Liver (tissue), 9 donors: ENCODE measurements around the gene ADGRA3. TPM values are rescaled to one million over a fixed set of nuclear protein-coding genes. Genes with fewer than 3 reads are reported as not detected.

Source experiments
- DNase-seq: peaks from one replicate; pipeline ENCODE4 v3.0.0-alpha.2; 2017; ENCODE audit warnings: low spot score
- H3K27ac ChIP-seq, 2 donors: one replicate each; pipeline ENCODE4 v1.7.0; 2013; ENCODE audit warnings: inconsistent platforms in 2 of 2, low read length in 2 of 2, control low read depth in 1 of 2, low read depth in 1 of 2, mild to moderate bottlenecking in 1 of 2
- H3K27me3 ChIP-seq, 4 donors: one replicate each; pipeline versions ENCODE4 v1.6.1 to v1.7.0; 2013; ENCODE audit warnings: low read length in 3 of 4, inconsistent platforms in 1 of 4, mild to moderate bottlenecking in 1 of 4, moderate library complexity in 1 of 4; ENCODE audit not compliant: control insufficient read depth in 4 of 4, insufficient read depth in 4 of 4
- H3K36me3 ChIP-seq, 4 donors: one replicate each; pipeline versions ENCODE4 v1.6.1 to v1.7.0; 2013; ENCODE audit warnings: low read length in 3 of 4, mild to moderate bottlenecking in 3 of 4, low read depth in 1 of 4, moderate library complexity in 1 of 4; ENCODE audit not compliant: control insufficient read depth in 4 of 4, insufficient read depth in 3 of 4
- H3K4me1 ChIP-seq, 4 donors: one replicate each; pipeline versions ENCODE4 v1.6.1 to v1.7.0; 2013; ENCODE audit warnings: low read length in 3 of 4, mild to moderate bottlenecking in 3 of 4, moderate library complexity in 1 of 4; ENCODE audit not compliant: control insufficient read depth in 4 of 4, insufficient read depth in 4 of 4
- H3K4me3 ChIP-seq, 3 donors: one replicate each; pipeline versions ENCODE4 v1.6.1 to v1.7.0; 2013; ENCODE audit warnings: low read length in 3 of 3, control low read depth in 1 of 3, low read depth in 1 of 3, mild to moderate bottlenecking in 1 of 3
- H3K9ac ChIP-seq, 2 donors: one replicate each; pipeline ENCODE4 v1.7.0; 2013; ENCODE audit warnings: low read length in 2 of 2, mild to moderate bottlenecking in 2 of 2, moderate library complexity in 2 of 2, control low read depth in 1 of 2, low read depth in 1 of 2
- H3K9me3 ChIP-seq, 4 donors: one replicate each; pipeline versions ENCODE4 v1.6.1 to v1.7.0; 2013; ENCODE audit warnings: low read length in 3 of 4; ENCODE audit not compliant: control insufficient read depth in 4 of 4
- EGR1 ChIP-seq, 2 donors: IDR thresholded peaks; 2 replicates each; pipeline ENCODE4 v1.6.1; 2016 to 2018; ENCODE audit warnings: antibody characterized with exemption in 2 of 2, low read depth in 2 of 2
- FOXA2 ChIP-seq: IDR thresholded peaks from 2 replicates; pipeline ENCODE4 v1.6.1; 2016; ENCODE audit warnings: antibody characterized with exemption
- GABPA ChIP-seq, 2 donors: IDR thresholded peaks in 1 of 2; conservative IDR thresholded peaks in 1 of 2; 2 replicates each; pipeline ENCODE4 v1.6.1; 2016; ENCODE audit warnings: antibody characterized with exemption in 2 of 2, mild to moderate bottlenecking in 1 of 2, moderate library complexity in 1 of 2
- HNF4A ChIP-seq, 2 donors: conservative IDR thresholded peaks; 2 replicates each; pipeline ENCODE4 v1.6.1; 2016; ENCODE audit warnings: antibody characterized with exemption in 2 of 2, mild to moderate bottlenecking in 2 of 2
- JUND ChIP-seq, 2 donors: IDR thresholded peaks; 2 replicates each; pipeline ENCODE4 v1.6.1; 2016; ENCODE audit warnings: antibody characterized with exemption in 2 of 2
- NR2F2 ChIP-seq: IDR thresholded peaks from 2 replicates; pipeline ENCODE4 v1.6.1; 2016; ENCODE audit warnings: antibody characterized with exemption
- RAD21 ChIP-seq, 2 donors: IDR thresholded peaks; 2 replicates each; pipeline ENCODE4 v1.6.1; 2016; ENCODE audit warnings: antibody characterized with exemption in 2 of 2, mild to moderate bottlenecking in 2 of 2
- REST ChIP-seq: IDR thresholded peaks from 2 replicates; pipeline ENCODE4 v1.6.1; 2016; ENCODE audit warnings: antibody characterized with exemption, mild to moderate bottlenecking
- RXRA ChIP-seq, 2 donors: IDR thresholded peaks; 2 replicates each; pipeline ENCODE4 v1.6.1; 2017 to 2018; ENCODE audit warnings: antibody characterized with exemption in 2 of 2, mild to moderate bottlenecking in 1 of 2
- SP1 ChIP-seq: IDR thresholded peaks from 2 replicates; pipeline ENCODE4 v1.6.1; 2018; ENCODE audit warnings: antibody characterized with exemption, mild to moderate bottlenecking
- TAF1 ChIP-seq: conservative IDR thresholded peaks from 2 replicates; pipeline ENCODE4 v1.6.1; 2016; ENCODE audit warnings: antibody characterized with exemption, mild to moderate bottlenecking
- YY1 ChIP-seq: IDR thresholded peaks from 2 replicates; pipeline ENCODE4 v1.6.1; 2016; ENCODE audit warnings: antibody characterized with exemption, mild to moderate bottlenecking
- WGBS: extraction: QIAGEN DNeasy Blood & Tissue Kit; methylation state at CpG from one replicate; pipeline ENCODE4 v1.1.7; 2013; 5-methylcytosine and 5-hydroxymethylcytosine counted together
- polyA plus RNA-seq, 2 donors: library from polyadenylated mRNA; stranded (reverse) in 1 of 2; unstranded in 1 of 2; fragments of 200-250 nt in 1 of 2; fragments of >200 nt in 1 of 2; fragmentation: Nextera tagmentation in 1 of 2; extraction: Ambion mirVana in 1 of 2; gene quantifications; one replicate each; pipeline versions ENCODE4 v1.2.1 to v1.2.3, GENCODE V29; 2013 to 2015
- total RNA-seq, 2 donors: library from RNA; depleted of rRNA; stranded (reverse); fragments of >200 nt; gene quantifications; one replicate each; pipeline ENCODE4 v1.2.3, GENCODE V29; 2014
- TF ChIP-seq, protein P1 (sequence below): IDR thresholded peaks from 2 replicates; pipeline ENCODE4 v1.6.1; 2016; ENCODE audit warnings: antibody characterized with exemption
- TF ChIP-seq, protein P2 (sequence below): IDR thresholded peaks from 2 replicates; pipeline ENCODE4 v1.6.1; 2016; ENCODE audit warnings: antibody characterized with exemption
- TF ChIP-seq, protein P3 (sequence below): IDR thresholded peaks from 2 replicates; pipeline ENCODE4 v1.6.1; 2016; ENCODE audit warnings: antibody characterized with exemption
- donor health status: healthy.
- donor health status: healthy.
- donor health status: healthy.
- donor health status: healthy.
- donor health status: healthy.

The ADGRA3 gene
- total and polyA plus RNA-seq, 4 donors, result 15.2 to 239 (median 32.6) TPM

GRCh38 chr4:22487328-22487727 is 28.5 kb downstream of the ADGRA3 start:
- Histone ChIP-seq H3K27me3 (no peaks in the 10 kb centered on the region), H3K9me3 (no peaks in the 10 kb centered on the region), H3K36me3 (no peaks in the 10 kb centered on the region), H3K4me3 (no peak overlapping the region), H3K27ac (no peak overlapping the region), H3K9ac (no peak overlapping the region), H3K4me1 (peaks cover 2 to 21% (median 4%) of the 10 kb centered on the region in 4 donors)
- TF ChIP-seq, protein P1, sequence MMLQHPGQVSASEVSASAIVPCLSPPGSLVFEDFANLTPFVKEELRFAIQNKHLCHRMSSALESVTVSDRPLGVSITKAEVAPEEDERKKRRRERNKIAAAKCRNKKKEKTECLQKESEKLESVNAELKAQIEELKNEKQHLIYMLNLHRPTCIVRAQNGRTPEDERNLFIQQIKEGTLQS, result no peak
- TF ChIP-seq YY1 (no peak), NR2F2 (no peak)
- 95% methylated on average over 5 of the region's 5 CpGs for WGBS
- DNase-seq, result no peak

- Histone ChIP-seq H3K27me3 (no peaks in the 10 kb centered on the region), H3K27ac (no peak overlapping the region), H3K4me3 (no peak overlapping the region), H3K9me3 (no peaks in the 10 kb centered on the region), H3K4me1 (peaks cover 2 to 19% (median 4%) of the 10 kb centered on the region in 4 donors), H3K9ac (no peak overlapping the region), H3K36me3 (no peaks in the 10 kb centered on the region)
- 88% methylated on average over 4 of the region's 4 CpGs for WGBS
- DNase-seq, result no peak
- TF ChIP-seq HNF4A (conservative IDR thresholded peaks at IDR 0.05) (no peak), FOXA2 (no peak), EGR1 (IDR thresholded peaks at IDR 0.05; ENCODE audit: low read depth in 2 of 2) (no peak), RAD21 (IDR thresholded peaks at IDR 0.05) (no peak), RXRA (IDR thresholded peaks at IDR 0.05) (no peak), TAF1 (no peak), REST (no peak), SP1 (no peak), GABPA (IDR thresholded peaks at IDR 0.05 in 1 of 2, conservative IDR thresholded peaks at IDR 0.05 in 1 of 2) (no peak), JUND (IDR thresholded peaks at IDR 0.05) (no peak)
- TF ChIP-seq, protein P2, sequence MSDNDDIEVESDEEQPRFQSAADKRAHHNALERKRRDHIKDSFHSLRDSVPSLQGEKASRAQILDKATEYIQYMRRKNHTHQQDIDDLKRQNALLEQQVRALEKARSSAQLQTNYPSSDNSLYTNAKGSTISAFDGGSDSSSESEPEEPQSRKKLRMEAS, result no peak
- TF ChIP-seq, protein P3, sequence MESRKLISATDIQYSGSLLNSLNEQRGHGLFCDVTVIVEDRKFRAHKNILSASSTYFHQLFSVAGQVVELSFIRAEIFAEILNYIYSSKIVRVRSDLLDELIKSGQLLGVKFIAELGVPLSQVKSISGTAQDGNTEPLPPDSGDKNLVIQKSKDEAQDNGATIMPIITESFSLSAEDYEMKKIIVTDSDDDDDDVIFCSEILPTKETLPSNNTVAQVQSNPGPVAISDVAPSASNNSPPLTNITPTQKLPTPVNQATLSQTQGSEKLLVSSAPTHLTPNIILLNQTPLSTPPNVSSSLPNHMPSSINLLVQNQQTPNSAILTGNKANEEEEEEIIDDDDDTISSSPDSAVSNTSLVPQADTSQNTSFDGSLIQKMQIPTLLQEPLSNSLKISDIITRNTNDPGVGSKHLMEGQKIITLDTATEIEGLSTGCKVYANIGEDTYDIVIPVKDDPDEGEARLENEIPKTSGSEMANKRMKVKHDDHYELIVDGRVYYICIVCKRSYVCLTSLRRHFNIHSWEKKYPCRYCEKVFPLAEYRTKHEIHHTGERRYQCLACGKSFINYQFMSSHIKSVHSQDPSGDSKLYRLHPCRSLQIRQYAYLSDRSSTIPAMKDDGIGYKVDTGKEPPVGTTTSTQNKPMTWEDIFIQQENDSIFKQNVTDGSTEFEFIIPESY, result no peak
These were observed 29.6 kb downstream of the ADGRA3 start for GRCh38 chr4:22486276-22486675.
